Gastrocnemius medialis (tissue), 4 donors: ENCODE data around the gene CAMTA1.

Experiments used
- CTCF ChIP-seq, 5 experiments: fragments of 450-650 bp in 3 of 5; fragments of 200-600 bp in 2 of 5; sonication (generic) in 2 of 5; IDR thresholded peaks in 4 of 5; conservative IDR thresholded peaks in 1 of 5; 1 replicate in 4 of 5; 2 replicates in 1 of 5; pipeline ENCODE4 v1.5.1; 2016 to 2019; ENCODE audit warnings: antibody characterized with exemption in 5 of 5, mild to moderate bottlenecking in 3 of 5, moderate library complexity in 3 of 5
- POLR2A ChIP-seq, 2 donors: fragments of 450-650 bp; IDR thresholded peaks; one replicate each; pipeline ENCODE4 v1.6.1; 2017; ENCODE audit warnings: antibody characterized with exemption in 2 of 2, mild to moderate bottlenecking in 2 of 2, moderate library complexity in 2 of 2

DNA sequence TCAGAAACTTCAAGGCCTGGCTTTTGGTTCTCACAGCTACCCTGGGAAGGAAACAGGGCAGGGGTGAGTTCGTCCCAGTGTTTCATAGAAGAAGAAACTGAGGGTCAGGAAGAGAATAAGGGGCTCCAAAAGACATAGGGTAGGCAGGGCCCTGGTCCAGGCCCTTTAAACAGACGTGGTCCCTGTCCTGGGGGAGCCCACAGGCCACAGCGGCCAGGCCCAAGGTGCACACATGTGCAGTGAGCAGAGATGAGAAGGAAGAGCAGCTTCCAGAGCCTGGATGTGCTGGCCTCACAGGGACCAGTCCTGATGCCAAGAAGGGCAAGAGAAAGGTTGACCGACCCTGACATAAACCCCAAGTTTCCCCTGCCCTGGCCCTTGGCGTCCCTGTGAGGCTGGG is 690.4 kb downstream of the CAMTA1 start:
- TF ChIP-seq POLR2A (IDR thresholded peaks at IDR 0.05) (no peak), CTCF (IDR thresholded peaks at IDR 0.05 in 4 of 5, conservative IDR thresholded peaks at IDR 0.05 in 1 of 5) (no peak)
